Keratinocyte (primary cell): ENCODE measurements around the gene TOP3B. TPM values are rescaled to one million over a fixed set of nuclear protein-coding genes. Genes with fewer than 3 reads are reported as not detected.

Experiments
- DNase-seq: peaks from one replicate; pipeline ENCODE4 v3.0.0-alpha.2; 2011; ENCODE audit warnings: low read depth, missing footprints, low spot score
- FAIRE-seq: peaks from 2 replicates; lab custom pipeline; 2011; peaks lifted over from hg19 to GRCh38; lab: Jason Lieb, UNC
- H2AFZ ChIP-seq: 2 replicates; pipeline ENCODE4 v1.6.0; 2012; ENCODE audit warnings: low read length, control low read depth, inconsistent platforms; ENCODE audit not compliant: control insufficient read depth
- H3K27ac ChIP-seq: 2 replicates; pipeline ENCODE4 v1.5.1; 2011; ENCODE audit warnings: low read length; ENCODE audit not compliant: control insufficient read depth, insufficient read depth
- H3K27me3 ChIP-seq: 3 replicates; pipeline ENCODE4 v1.6.0; 2011; ENCODE audit warnings: low read length; ENCODE audit not compliant: control insufficient read depth, insufficient read depth; ENCODE audit errors: extremely low read depth
- H3K36me3 ChIP-seq, 2 experiments: 2 replicates in 1 of 2; 3 replicates in 1 of 2; pipeline ENCODE4 v1.5.1; 2011; ENCODE audit warnings: low read length in 2 of 2, mild to moderate bottlenecking in 1 of 2; ENCODE audit not compliant: control insufficient read depth in 2 of 2, insufficient read depth in 2 of 2; ENCODE audit errors: extremely low read depth in 1 of 2
- H3K4me1 ChIP-seq: 3 replicates; pipeline ENCODE4 v1.5.1; 2011; ENCODE audit warnings: low read length; ENCODE audit not compliant: control insufficient read depth, insufficient read depth; ENCODE audit errors: extremely low read depth
- H3K4me2 ChIP-seq: 3 replicates; pipeline ENCODE4 v1.6.0; 2011; ENCODE audit warnings: low read depth, low read length; ENCODE audit not compliant: control insufficient read depth, insufficient read depth; ENCODE audit errors: extremely low read depth
- H3K4me3 ChIP-seq, 3 experiments: fragments of 200-600 bp in 1 of 3; sonication (generic) in 1 of 3; 2 replicates in 2 of 3; 3 replicates in 1 of 3; pipeline ENCODE4 v1.5.1; 2011 to 2016; ENCODE audit warnings: low read length in 3 of 3, mild to moderate bottlenecking in 3 of 3, control low read depth in 2 of 3, inconsistent platforms in 1 of 3, low read depth in 1 of 3, mixed read lengths in 1 of 3, mixed run types in 1 of 3, moderate library complexity in 1 of 3; ENCODE audit not compliant: control insufficient read depth in 2 of 3, insufficient read depth in 2 of 3; ENCODE audit errors: extremely low read depth in 1 of 3
- H3K79me2 ChIP-seq: 2 replicates; pipeline ENCODE4 v1.6.0; 2012; ENCODE audit warnings: low read length; ENCODE audit not compliant: control insufficient read depth, insufficient read depth
- H3K9ac ChIP-seq: 3 replicates; pipeline ENCODE4 v1.6.0; 2011; ENCODE audit warnings: low read length; ENCODE audit not compliant: control insufficient read depth, insufficient read depth; ENCODE audit errors: extremely low read depth
- H3K9me1 ChIP-seq: 3 replicates; pipeline ENCODE4 v1.6.0; 2011; ENCODE audit warnings: low read length; ENCODE audit not compliant: control insufficient read depth, insufficient read depth; ENCODE audit errors: extremely low read depth
- H3K9me3 ChIP-seq: 2 replicates; pipeline ENCODE4 v1.5.1; 2012; ENCODE audit warnings: low read depth, low read length; ENCODE audit not compliant: control insufficient read depth
- H4K20me1 ChIP-seq: 3 replicates; pipeline ENCODE4 v1.6.0; 2011; ENCODE audit warnings: low read length; ENCODE audit not compliant: control insufficient read depth, insufficient read depth; ENCODE audit errors: extremely low read depth
- CTCF ChIP-seq, 3 experiments: IDR thresholded peaks in 1 of 3; conservative IDR thresholded peaks in 1 of 3; optimal IDR thresholded peaks in 1 of 3; 2 replicates in 2 of 3; 3 replicates in 1 of 3; pipeline versions ENCODE3 to v1.5.1; 2011; ENCODE audit warnings: low read length in 3 of 3, mild to moderate bottlenecking in 3 of 3, moderate library complexity in 2 of 3, control low read depth in 1 of 3, inconsistent platforms in 1 of 3; ENCODE audit not compliant: insufficient read depth in 2 of 3; ENCODE audit errors: extremely low read depth in 1 of 3
- EZH2 ChIP-seq: IDR thresholded peaks from one replicate; pipeline ENCODE4 v1.6.1; 2012; ENCODE audit warnings: inconsistent platforms, mild to moderate bottlenecking, low read length, moderate library complexity
- dilution Hi-C: fragments of 300-500 bp; cut with MboI; formaldehyde crosslinking; loops from one replicate; pipeline ENCODE4 v1.7.0; 2020; ENCODE audit warnings: low sequenced_read_pairs; ENCODE audit not compliant: extremely low pct_ligation_motif_present
- polyA plus RNA-seq, 5 experiments: library from polyadenylated mRNA; depleted of rRNA in 3 of 5; stranded (reverse) in 3 of 5; stranded (forward) in 1 of 5; unstranded in 1 of 5; fragments of >200 nt; gene quantifications; 1 replicate in 1 of 5; 2 replicates in 3 of 5; 3 replicates in 1 of 5; pipeline versions ENCODE4 v1.2.1 to v1.2.3, GENCODE V29; 2011 to 2012; ENCODE audit warnings: missing spikeins in 2 of 5, low read depth in 1 of 5, low replicate concordance in 1 of 5

TOP3B gene
- polyA plus RNA-seq, 1 donor (not counting 4 experiments of a cell fraction or from before 2014, with no cell fraction given) = 13.8 TPM

- H3K27me3 ChIP-seq = no peaks in the 10 kb centered on the region
- peaks cover 42% of the 10 kb centered on the region for H3K4me1 ChIP-seq
- H3K79me2 ChIP-seq = no peaks in the 10 kb centered on the region
- H3K9me1 ChIP-seq = no peaks in the 10 kb centered on the region
- no peak overlapping the region for H3K4me3 ChIP-seq
- no peaks in the 10 kb centered on the region for H3K36me3 ChIP-seq
- H3K9me3 ChIP-seq = no peaks in the 10 kb centered on the region
- no peak overlapping the region for H2AFZ ChIP-seq
- FAIRE-seq (no peak), DNase-seq (no peak)
- no peak overlapping the region for H3K4me2 ChIP-seq
- no peaks in the 10 kb centered on the region for H4K20me1 ChIP-seq
- no peak overlapping the region for H3K27ac ChIP-seq
- no peak for TF ChIP-seq EZH2
- no peak for TF ChIP-seq CTCF (optimal IDR thresholded peaks at IDR 0.05 in 1 of 3, IDR thresholded peaks at IDR 0.05 in 1 of 3, conservative IDR thresholded peaks at IDR 0.05 in 1 of 3; ENCODE audit: extremely low read depth in 1 of 3, insufficient read depth in 2 of 3, low read length in 3 of 3)
- dilution Hi-C loops = no loop called here
- H3K9ac ChIP-seq = no peak overlapping the region
These were observed 40.5 kb upstream of the TOP3B start for GRCh38 chr22:22022947-22023534.

GRCh38 chr22:22022255-22022840, 39.8 kb upstream of the TOP3B start:
- Histone ChIP-seq H3K27ac (no peak overlapping the region), H3K4me3 (no peak overlapping the region), H3K36me3 (no peaks in the 10 kb centered on the region), H2AFZ (no peak overlapping the region), H3K27me3 (no peaks in the 10 kb centered on the region), H3K9ac (no peak overlapping the region), H4K20me1 (no peaks in the 10 kb centered on the region), H3K4me1 (peaks cover 42% of the 10 kb centered on the region), H3K79me2 (no peaks in the 10 kb centered on the region), H3K9me3 (no peaks in the 10 kb centered on the region), H3K4me2 (no peak overlapping the region), H3K9me1 (no peaks in the 10 kb centered on the region)
- no peak for TF ChIP-seq EZH2
- DNase-seq (no peak), FAIRE-seq (no peak)
- dilution Hi-C loops = no loop called here
